OCI-LY7 (cell line): Measurements from ENCODE around the gene TPM2. TPM values are rescaled to one million over a fixed set of nuclear protein-coding genes. Genes with fewer than 3 reads are reported as not detected.

ENCODE experiments used
- BruUV-seq: library from RNA; stranded (reverse); fragments of 400-500 nt; replicated peaks from 2 replicates; lab custom pipeline; 2021; lab: Mats Ljungman, UMichigan
- CTCF ChIA-PET: fragments of 300-600 bp; sonication (Branson Sonifier 250); formaldehyde crosslinking; loops from one replicate; lab custom pipeline; 2022; ENCODE audit warnings: antibody characterized with exemption; ENCODE audit not compliant: unreplicated experiment; lab: Charles Lee
- POLR2A ChIA-PET: fragments of 300-600 bp; sonication (Branson Sonifier 250); formaldehyde crosslinking; loops from one replicate; lab custom pipeline; 2022; ENCODE audit warnings: antibody characterized with exemption; lab: Charles Lee
- DNase-seq: peaks from one replicate; pipeline ENCODE4 v3.0.0-alpha.2; 2015; ENCODE audit warnings: low spot score
- H2AFZ ChIP-seq: fragments of 200-600 bp; sonication (generic), shearing (Covaris generic); 2 replicates; pipeline ENCODE4 v1.6.1; 2014; ENCODE audit warnings: mild to moderate bottlenecking, antibody characterized with exemption, low read length, moderate library complexity
- H3K27ac ChIP-seq: fragments of 200-600 bp; sonication (generic); 2 replicates; pipeline ENCODE4 v1.5.1; 2014; ENCODE audit warnings: mixed run types, low read depth, mild to moderate bottlenecking, moderate library complexity, low read length, inconsistent platforms; ENCODE audit not compliant: poor library complexity, severe bottlenecking
- H3K36me3 ChIP-seq: fragments of 200-600 bp; sonication (generic); 2 replicates; pipeline ENCODE4 v1.6.1; 2014; ENCODE audit warnings: mild to moderate bottlenecking, antibody characterized with exemption, low read length, moderate library complexity, mixed read lengths; ENCODE audit not compliant: insufficient read depth
- H3K4me1 ChIP-seq: fragments of 200-600 bp; sonication (generic); 2 replicates; pipeline ENCODE4 v1.5.1; 2014; ENCODE audit warnings: mild to moderate bottlenecking, low read length; ENCODE audit not compliant: insufficient read depth, poor library complexity, severe bottlenecking
- H3K4me2 ChIP-seq: fragments of 200-600 bp; sonication (generic); 2 replicates; pipeline ENCODE4 v1.6.1; 2014; ENCODE audit warnings: mild to moderate bottlenecking, low read length
- H3K4me3 ChIP-seq: fragments of 200-600 bp; sonication (generic); 2 replicates; pipeline ENCODE4 v1.5.1; 2014; ENCODE audit warnings: mild to moderate bottlenecking, low read depth, low read length; ENCODE audit not compliant: poor library complexity, severe bottlenecking
- H3K79me2 ChIP-seq: fragments of 200-600 bp; sonication (generic); 2 replicates; pipeline ENCODE4 v1.6.1; 2016; ENCODE audit warnings: low read depth, mild to moderate bottlenecking, low read length, moderate library complexity, mixed read lengths; ENCODE audit not compliant: insufficient read depth
- H3K9me2 ChIP-seq: fragments of 200-600 bp; sonication (generic); 2 replicates; pipeline ENCODE4 v1.6.1; 2016; ENCODE audit warnings: mild to moderate bottlenecking, low read length, mixed read lengths; ENCODE audit not compliant: insufficient read depth
- H3K9me3 ChIP-seq: fragments of 200-600 bp; sonication (generic); 2 replicates; pipeline ENCODE4 v1.6.1; 2014; ENCODE audit warnings: mild to moderate bottlenecking, mixed run types, low read length, mixed read lengths
- H4K20me1 ChIP-seq: fragments of 200-600 bp; sonication (generic); 2 replicates; pipeline ENCODE4 v1.6.1; 2014; ENCODE audit warnings: mild to moderate bottlenecking, antibody characterized with exemption, low read length, moderate library complexity, mixed read lengths; ENCODE audit not compliant: insufficient read depth
- CTCF ChIP-seq: fragments of 200-600 bp; sonication (generic); conservative IDR thresholded peaks from 2 replicates; pipeline ENCODE4 v1.5.1; 2014; ENCODE audit warnings: mild to moderate bottlenecking, antibody characterized with exemption, low read length, moderate library complexity, mixed read lengths
- EZH2phosphoT487 ChIP-seq: fragments of 200-600 bp; sonication (generic); IDR thresholded peaks from 2 replicates; pipeline ENCODE4 v1.6.1; 2018; ENCODE audit warnings: low read depth, borderline replicate concordance, mild to moderate bottlenecking, mixed run types, antibody characterized with exemption, low read length, moderate library complexity, mixed read lengths
- intact Hi-C: fragments of 100-400 bp; cut with micrococcal nuclease; formaldehyde crosslinking; loops from one replicate; pipeline ENCODE4 v1.10.0; 2022; ENCODE audit not compliant: unreplicated experiment
- total RNA-seq, 2 experiments: library from RNA; depleted of rRNA in 1 of 2; stranded (reverse); fragments of >200 nt in 1 of 2; shearing (Covaris generic) in 1 of 2; gene quantifications; 2 replicates each; pipeline ENCODE4 v1.2.3, GENCODE V29; 2014 to 2022

The TPM2 gene
- total RNA-seq, 2 experiments from 2014 or later, result 2.5 TPM; not detected in 1

GRCh38 chr9:35681341-35682002 is 8.3 kb downstream of the TPM2 start:
- no TSS peak for BruUV-seq
- Histone ChIP-seq H3K9me2 (no peaks in the 10 kb centered on the region), H3K4me1 (peaks cover 35% of the 10 kb centered on the region), H3K27ac (no peak overlapping the region), H2AFZ (no peak overlapping the region), H3K4me3 (no peak overlapping the region), H3K36me3 (no peaks in the 10 kb centered on the region), H3K4me2 (peak overlapping the region; percentile 55), H4K20me1 (no peaks in the 10 kb centered on the region), H3K79me2 (no peaks in the 10 kb centered on the region), H3K9me3 (no peaks in the 10 kb centered on the region)
- ChIA-PET CTCF (interaction anchor here (0.9 to 1.0 kb wide), 3 partner anchors 12 to 62 kb away, joined by 3 to 5 read pairs (median 4); partner anchors contain the start of gene ARHGEF39), POLR2A (interaction anchor here (1.0 to 2.2 kb wide), 6 partner anchors 9 to 47 kb away, joined by 3 to 12 read pairs (median 6); partner anchors contain the start of gene TPM2)
- intact Hi-C loops, result no loop called here
- no peak for DNase-seq
- no peak for TF ChIP-seq CTCF
- no peak for TF ChIP-seq EZH2phosphoT487

DNA sequence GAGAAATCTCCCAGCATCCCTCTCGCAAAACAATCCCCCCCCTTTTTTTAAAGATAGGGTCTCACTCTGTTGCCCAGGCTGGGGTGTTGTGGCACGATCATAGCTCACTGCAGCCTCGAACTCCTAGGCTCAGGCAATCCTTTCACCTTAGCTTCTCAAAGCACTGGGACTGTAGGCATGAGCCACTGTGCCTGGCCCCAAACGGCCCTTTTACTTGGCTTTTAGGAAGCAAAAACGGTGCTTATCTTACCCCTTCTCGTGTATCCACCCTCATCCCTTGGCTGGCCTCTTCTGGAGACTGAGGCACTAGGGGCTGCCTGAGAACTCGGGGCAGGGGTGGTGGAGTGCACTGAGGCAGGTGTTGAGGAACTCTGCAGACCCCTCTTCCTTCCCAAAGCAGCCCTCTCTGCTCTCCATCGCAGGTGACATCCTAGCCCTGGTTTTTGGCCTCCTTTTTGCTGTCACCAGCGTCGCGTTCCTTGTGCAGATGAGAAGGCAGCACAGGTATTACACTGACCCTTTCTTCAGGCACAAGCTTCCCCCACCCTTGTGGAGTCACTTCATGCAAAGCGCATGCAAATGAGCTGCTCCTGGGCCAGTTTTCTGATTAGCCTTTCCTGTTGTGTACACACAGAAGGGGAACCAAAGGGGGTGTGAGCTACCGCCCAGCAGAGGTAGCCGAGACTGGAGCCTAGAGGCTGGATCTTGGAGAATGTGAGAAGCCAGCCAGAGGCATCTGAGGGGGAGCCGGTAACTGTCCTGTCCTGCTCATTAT is 9.2 kb downstream of the TPM2 start:
- H3K4me2 ChIP-seq, result peak overlapping the region; percentile 55
- H3K79me2 ChIP-seq, result no peaks in the 10 kb centered on the region
- H3K27ac ChIP-seq, result peak overlapping the region; percentile 13
- no peaks in the 10 kb centered on the region for H3K36me3 ChIP-seq
- BruUV-seq, result no TSS peak
- no peaks in the 10 kb centered on the region for H3K9me2 ChIP-seq
- ChIA-PET CTCF (interaction anchor here (0.9 to 1.0 kb wide), 3 partner anchors 11 to 61 kb away, joined by 3 to 5 read pairs (median 4); partner anchors contain the start of gene ARHGEF39), POLR2A (interaction anchor here (0.6 to 2.2 kb wide), 9 partner anchors 9 to 908 kb away, joined by 3 to 13 read pairs (median 5); partner anchors contain the start of genes ARHGEF39 and TPM2)
- peaks cover 30% of the 10 kb centered on the region for H3K4me1 ChIP-seq
- peak overlapping the region; percentile 24 for H2AFZ ChIP-seq
- intact Hi-C loops, result no loop called here
- peak; percentile 85 for DNase-seq
- peak overlapping the region; percentile 26 for H3K4me3 ChIP-seq
- TF ChIP-seq CTCF, result no peak
- no peak for TF ChIP-seq EZH2phosphoT487
- H3K9me3 ChIP-seq, result no peaks in the 10 kb centered on the region
- no peaks in the 10 kb centered on the region for H4K20me1 ChIP-seq
